Measurements from ENCODE around the gene GNB1L.

GRCh38 chr22:19895160-19895849, 40.6 kb upstream of the GNB1L start:
- TF ChIP-seq SIX4 (CRISPR knock-in tag; IDR thresholded peaks at IDR 0.05): no peak
- TF ChIP-seq ATRX (CRISPR knock-in tag; IDR thresholded peaks at IDR 0.05; ENCODE audit: borderline replicate concordance): no peak

All from HepG2 (cell line).